Heart right ventricle (tissue), 16 donors: Measurements from ENCODE around the gene MRM2. TPM values are rescaled to one million over a fixed set of nuclear protein-coding genes. Genes with fewer than 3 reads are reported as not detected.
A peak's percentile ranks its signal among the peaks of the same experiment; 100 is the strongest.

Source experiments
- ATAC-seq, 8 donors: fragments of 200-7000 bp; cut with Tn5 transposase; one replicate each; pipeline ENCODE4 v1.9.1; 2020; ENCODE audit warnings: mild to moderate bottlenecking in 8 of 8, moderate library complexity in 8 of 8, moderate number of reproducible peaks in 1 of 8
- DNase-seq, 2 donors: peaks; one replicate each; pipeline ENCODE4 v3.0.0-alpha.2; 2020
- H3K27ac ChIP-seq, 10 donors: fragments of 200-600 bp; sonication (generic) in 2 of 10; one replicate each; pipeline versions ENCODE4 v1.5.0 to v1.8.0; 2020 to 2022; ENCODE audit warnings: mild to moderate bottlenecking in 3 of 10
- H3K27me3 ChIP-seq, 7 donors: fragments of 200-600 bp; one replicate each; pipeline ENCODE4 v1.8.0; 2021 to 2022; ENCODE audit warnings: mild to moderate bottlenecking in 2 of 7
- H3K36me3 ChIP-seq, 9 donors: fragments of 200-600 bp; sonication (generic) in 1 of 9; one replicate each; pipeline versions ENCODE4 v1.5.0 to v1.8.0; 2020 to 2022; ENCODE audit warnings: mild to moderate bottlenecking in 2 of 9
- H3K4me1 ChIP-seq, 9 donors: fragments of 200-600 bp; sonication (generic) in 1 of 9; one replicate each; pipeline versions ENCODE4 v1.5.0 to v1.8.0; 2020 to 2022; ENCODE audit warnings: mild to moderate bottlenecking in 4 of 9
- H3K4me3 ChIP-seq, 10 donors: fragments of 200-600 bp; sonication (generic) in 2 of 10; one replicate each; pipeline versions ENCODE4 v1.5.0 to v1.8.0; 2020 to 2022; ENCODE audit warnings: mild to moderate bottlenecking in 7 of 10, moderate library complexity in 2 of 10
- H3K9me3 ChIP-seq, 11 donors: fragments of 200-600 bp in 10 of 11; sonication (generic) in 2 of 11; one replicate each; pipeline versions ENCODE4 v1.5.0 to v1.8.0; 2013 to 2022; ENCODE audit warnings: mild to moderate bottlenecking in 2 of 11, control low read depth in 1 of 11, moderate library complexity in 1 of 11
- CTCF ChIP-seq, 9 donors: fragments of 200-600 bp; sonication (generic) in 2 of 9; IDR thresholded peaks; one replicate each; pipeline versions ENCODE4 v1.5.0 to v1.8.0; 2021 to 2022; ENCODE audit warnings: antibody characterized with exemption in 9 of 9, mild to moderate bottlenecking in 5 of 9, moderate library complexity in 1 of 9
- WGBS, 2 donors: extraction: QIAGEN DNeasy Blood & Tissue Kit; methylation state at CpG; one replicate each; pipeline ENCODE4 v1.1.7; 2013; ENCODE audit warnings: inconsistent platforms in 1 of 2; 5-methylcytosine and 5-hydroxymethylcytosine counted together
- intact Hi-C, 10 donors: fragments of 100-400 bp; cut with DNase I; formaldehyde crosslinking; loops; one replicate each; pipeline versions ENCODE4 v1.11.1 to v1.14.2; 2022
- polyA plus RNA-seq, 2 donors: library from polyadenylated mRNA; stranded (reverse); fragments of 200-250 nt; gene quantifications; one replicate each; pipeline ENCODE4 v1.2.3, GENCODE V29; 2013
- total RNA-seq, 10 donors: library from RNA; stranded (reverse); fragmentation: NEBNext Ultra II Directional in 3 of 10; extraction: Animal tissue kit (Norgen Biotek cat#: 25700) in 3 of 10; gene quantifications; one replicate each; pipeline versions ENCODE4 v1.2.1 to v1.2.4, GENCODE V29; 2021 to 2023
- donor health status: Arrhythmogenic right ventricular cardiomyopathy.
- donor health status: ischemic (EF 13 %, LVEDD 7.1; RV severe dilation, severe dysfunction).
- donor health status: healthy with polysubstance abuse.
- donor health status: DM: no; HTN: yes; CAD: no.
- donor health status: DM: no; HTN: no; CAD: no.
- donor health status: ischemic (EF 25% LVEDD 6.9; RV normal size, moderate dysfunction).
- donor health status: ischemic (EF 25% LVEDD 5.7; RV mildly dilated, moderate dysfunction).
- donor health status: healthy.
- donor health status: DM: yes; HTN: yes; CAD: no.
- donor health status: Ischemic cardiomyopathy.
- donor health status: ischemic (EF 35%, LVEDD 5.7; RV mildly dilated, moderate dysfunction).
- donor health status: nonischemic (EF 11% LVEDD 7.7; RV severe dilation, severe dysfunction).
- donor health status: DM: yes; HTN: yes; CAD: no.
- donor health status: PGD.
- donor health status: ischemic (EF 29% LVEDD 5.4; RV normal size, mild dysfunction).
- donor health status: nonischemic (EF 23%, LVEDD 6.1; RV moderate dilation, normal function).

MRM2 gene
- total and polyA plus RNA-seq, 12 donors: 14.2 to 25.0 (median 19.6) TPM

- ATAC-seq: no peak
- Histone ChIP-seq H3K27me3 (no peaks in the 10 kb centered on the region), H3K36me3 (peaks cover 0 to 95% (median 28%) of the 10 kb centered on the region in 9 donors), H3K4me3 (no peak overlapping the region), H3K27ac (no peak overlapping the region), H3K4me1 (peaks cover 0 to 11% (median 0%) of the 10 kb centered on the region in 9 donors), H3K9me3 (peaks cover 0 to 1% (median 0%) of the 10 kb centered on the region in 11 donors)
- TF ChIP-seq CTCF (IDR thresholded peaks at IDR 0.05): no peak
- 90 to 96% methylated on average over 16 of the region's 16 CpGs for WGBS, 2 donors
- intact Hi-C loops: no loop called here
- no peak for DNase-seq
Observed at GRCh38 chr7:2220506-2220905, 21.5 kb downstream of the MRM2 start.

- no peaks in the 10 kb centered on the region for H3K27me3 ChIP-seq
- 95 to 96% methylated on average over 19 of the region's 19 CpGs for whole genome bisulfite sequencing, 2 donors
Observed at GRCh38 chr7:2220030-2220429, 22.0 kb downstream of the MRM2 start.

GRCh38 chr7:2219606-2220005 is 22.4 kb downstream of the MRM2 start:
- Histone ChIP-seq H3K27ac (no peak overlapping the region), H3K27me3 (no peaks in the 10 kb centered on the region), H3K9me3 (peaks cover 0 to 3% (median 0%) of the 10 kb centered on the region in 11 donors), H3K36me3 (peaks cover 0 to 95% (median 28%) of the 10 kb centered on the region in 9 donors), H3K4me1 (peaks cover 0 to 14% (median 2%) of the 10 kb centered on the region in 9 donors), H3K4me3 (no peak overlapping the region)
- DNase-seq (no peak), ATAC-seq (no peak)
- intact Hi-C loops: loop anchor here in 1 of 10 donors (10.0 kb wide), 1 partner anchor 645 kb away; the partner anchor contains the start of gene PSMG3
- TF ChIP-seq CTCF (IDR thresholded peaks at IDR 0.05): no peak
- 97% methylated on average over 8 of the region's 8 CpGs for WGBS, 2 donors

More at GRCh38 chr7:2220030-2220429, 22.0 kb downstream of the MRM2 start:
- Histone ChIP-seq H3K27ac (no peak overlapping the region), H3K4me3 (no peak overlapping the region), H3K9me3 (peaks cover 0 to 3% (median 0%) of the 10 kb centered on the region in 11 donors), H3K4me1 (peaks cover 0 to 15% (median 0%) of the 10 kb centered on the region in 9 donors), H3K36me3 (peaks cover 0 to 95% (median 28%) of the 10 kb centered on the region in 9 donors)
- ATAC-seq: peak in 1 of 8 donors; percentile 8
- no peak for TF ChIP-seq CTCF (IDR thresholded peaks at IDR 0.05)
- no peak for DNase-seq
- intact Hi-C loops: no loop called here

- H3K4me1 ChIP-seq: peaks cover 0 to 19% (median 6%) of the 10 kb centered on the region in 9 donors
- DNase-seq (no peak), ATAC-seq (no peak)
- WGBS, 2 donors: 90 to 95% methylated on average over 15 of the region's 15 CpGs
- no peak overlapping the region for H3K4me3 ChIP-seq
- no peak overlapping the region for H3K27ac ChIP-seq
- peaks cover 0 to 3% (median 0%) of the 10 kb centered on the region in 11 donors for H3K9me3 ChIP-seq
- peaks cover 0 to 95% (median 28%) of the 10 kb centered on the region in 9 donors for H3K36me3 ChIP-seq
- no peak for TF ChIP-seq CTCF (IDR thresholded peaks at IDR 0.05)
- H3K27me3 ChIP-seq: no peaks in the 10 kb centered on the region
- intact Hi-C loops: loop anchor here in 1 of 10 donors (10.0 kb wide), 1 partner anchor 644 kb away; the partner anchor contains the start of gene PSMG3
Observed at GRCh38 chr7:2219136-2219535, 22.9 kb downstream of the MRM2 start.
